ENCODE measurements around the gene CASP5.

DNA sequence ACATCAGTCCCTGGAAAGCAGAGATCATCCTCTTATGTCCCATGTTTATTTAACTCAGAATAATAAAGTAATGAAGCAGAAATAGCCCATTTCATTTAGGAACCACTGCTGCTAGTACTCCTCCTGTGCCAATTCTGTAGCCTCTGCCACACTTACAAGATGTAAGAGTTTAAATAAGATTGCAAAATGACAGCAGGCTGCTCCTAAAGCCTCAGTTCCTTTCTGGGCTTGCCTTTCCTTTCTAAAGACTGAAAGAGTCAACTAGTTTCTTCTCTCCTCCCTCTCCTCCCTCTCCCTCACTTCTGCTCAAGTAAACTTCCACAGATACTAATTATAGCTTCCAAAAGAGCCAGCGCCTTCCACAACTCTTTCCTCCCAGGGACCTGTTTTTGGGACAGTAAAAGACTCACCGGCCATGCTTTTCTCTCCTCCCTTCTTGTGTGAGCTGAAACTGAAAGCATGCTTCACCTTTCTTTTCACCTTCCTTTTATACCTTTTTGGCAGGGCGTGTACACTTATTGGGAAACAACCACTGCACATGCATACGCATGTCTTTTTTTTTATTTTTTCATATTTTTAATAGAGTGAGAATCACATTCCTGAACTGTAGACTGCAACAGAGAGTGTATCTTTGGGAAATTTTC, 48.2 kb upstream of the CASP5 start:
- TF ChIP-seq POLR2A (IDR thresholded peaks at IDR 0.05; ENCODE audit: low read length) (no peak), GATA1 (IDR thresholded peaks at IDR 0.05; ENCODE audit: low read depth, low read length) (no peak)

All from erythroblast (primary cell).